Muscle layer of duodenum (tissue), 2 donors: ENCODE data around the gene PRMT7.

Source experiments
- H3K27ac ChIP-seq: one replicate; pipeline ENCODE4 v1.7.0; 2013; ENCODE audit warnings: mild to moderate bottlenecking, low read length
- H3K27me3 ChIP-seq: one replicate; pipeline ENCODE4 v1.7.0; 2013; ENCODE audit warnings: low read depth, mild to moderate bottlenecking, control low read depth, low read length
- H3K36me3 ChIP-seq, 2 donors: one replicate each; pipeline ENCODE4 v1.7.0; 2013; ENCODE audit warnings: low read length in 2 of 2, control low read depth in 1 of 2, mild to moderate bottlenecking in 1 of 2; ENCODE audit not compliant: insufficient read depth in 2 of 2, control insufficient read depth in 1 of 2
- H3K4me1 ChIP-seq, 2 donors: one replicate each; pipeline ENCODE4 v1.7.0; 2013; ENCODE audit warnings: low read length in 2 of 2, mild to moderate bottlenecking in 2 of 2, control low read depth in 1 of 2, moderate library complexity in 1 of 2; ENCODE audit not compliant: insufficient read depth in 2 of 2, control insufficient read depth in 1 of 2
- H3K4me3 ChIP-seq, 2 donors: one replicate each; pipeline ENCODE4 v1.7.0; 2013; ENCODE audit warnings: low read length in 2 of 2, low read depth in 1 of 2, mild to moderate bottlenecking in 1 of 2
- H3K9me3 ChIP-seq, 2 donors: one replicate each; pipeline ENCODE4 v1.7.0; 2013; ENCODE audit warnings: low read length in 2 of 2, control low read depth in 1 of 2, mild to moderate bottlenecking in 1 of 2; ENCODE audit not compliant: control insufficient read depth in 1 of 2
- donor health status: healthy.

PRMT7 gene

DNA sequence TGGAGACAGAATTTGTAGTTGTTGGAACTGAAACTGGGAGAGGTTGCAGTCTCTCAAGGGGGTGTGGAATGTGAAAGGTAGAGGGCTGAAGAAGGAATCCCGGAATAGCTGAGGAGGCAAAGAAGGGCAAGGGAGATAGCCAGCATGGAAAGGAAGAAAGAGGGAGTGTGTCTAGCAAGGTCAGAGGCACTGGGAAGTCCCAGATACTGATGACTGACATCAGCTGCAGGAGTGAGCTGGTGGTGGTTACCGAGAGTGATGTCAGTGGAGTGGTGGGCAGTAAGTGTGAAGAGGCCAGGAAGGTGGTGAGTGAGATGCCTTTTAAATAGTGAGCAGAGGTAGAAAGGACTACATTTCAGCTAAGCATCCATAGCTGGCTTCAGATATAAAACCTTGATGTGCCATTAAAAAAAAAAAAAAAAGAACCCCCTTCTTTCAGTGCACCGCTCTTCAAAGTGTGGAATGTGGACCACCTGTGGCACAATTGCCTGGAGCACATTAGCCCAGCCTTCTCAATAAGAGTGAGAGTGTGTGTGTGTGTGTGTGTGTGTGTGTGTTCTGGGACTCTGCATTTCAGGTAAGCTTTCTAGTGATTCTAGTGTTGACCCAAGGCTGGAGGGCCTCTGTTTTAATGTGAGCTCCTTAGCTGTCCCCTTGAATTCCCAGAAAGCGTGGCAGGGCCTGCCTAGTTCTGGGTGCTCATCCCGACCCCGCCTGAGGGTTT lies 8.5 kb downstream of the PRMT7 start:
- H3K9me3 ChIP-seq: no peaks in the 10 kb centered on the region
- H3K4me1 ChIP-seq: no peaks in the 10 kb centered on the region
- peaks cover 23 to 31% of the 10 kb centered on the region in 2 donors for H3K36me3 ChIP-seq
- H3K27ac ChIP-seq: no peak overlapping the region
- H3K4me3 ChIP-seq: no peak overlapping the region
- no peaks in the 10 kb centered on the region for H3K27me3 ChIP-seq

DNA sequence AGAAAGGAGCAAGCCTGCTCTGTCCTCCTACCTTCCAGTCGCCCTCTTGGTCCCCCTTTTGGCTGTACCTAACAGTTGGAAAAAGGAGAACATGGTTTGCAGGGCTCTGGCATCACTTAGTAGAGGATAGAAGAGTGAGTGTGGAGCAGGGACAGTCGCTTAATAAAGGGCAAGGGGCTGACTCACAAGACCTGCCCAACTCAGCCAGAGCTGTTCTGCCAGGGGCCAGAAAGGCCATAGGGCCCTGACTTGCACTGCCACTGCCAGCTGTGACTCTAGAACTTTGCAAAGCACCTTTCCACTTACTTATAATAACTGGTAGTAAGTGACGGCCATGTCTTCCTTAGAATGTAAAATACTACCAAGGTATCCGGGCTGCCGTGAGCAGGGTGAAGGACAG lies 13.5 kb downstream of the PRMT7 start:
- Histone ChIP-seq H3K9me3 (no peaks in the 10 kb centered on the region), H3K27me3 (no peaks in the 10 kb centered on the region), H3K4me3 (no peak overlapping the region), H3K27ac (no peak overlapping the region), H3K36me3 (peaks cover 22 to 26% of the 10 kb centered on the region in 2 donors), H3K4me1 (no peaks in the 10 kb centered on the region)

DNA sequence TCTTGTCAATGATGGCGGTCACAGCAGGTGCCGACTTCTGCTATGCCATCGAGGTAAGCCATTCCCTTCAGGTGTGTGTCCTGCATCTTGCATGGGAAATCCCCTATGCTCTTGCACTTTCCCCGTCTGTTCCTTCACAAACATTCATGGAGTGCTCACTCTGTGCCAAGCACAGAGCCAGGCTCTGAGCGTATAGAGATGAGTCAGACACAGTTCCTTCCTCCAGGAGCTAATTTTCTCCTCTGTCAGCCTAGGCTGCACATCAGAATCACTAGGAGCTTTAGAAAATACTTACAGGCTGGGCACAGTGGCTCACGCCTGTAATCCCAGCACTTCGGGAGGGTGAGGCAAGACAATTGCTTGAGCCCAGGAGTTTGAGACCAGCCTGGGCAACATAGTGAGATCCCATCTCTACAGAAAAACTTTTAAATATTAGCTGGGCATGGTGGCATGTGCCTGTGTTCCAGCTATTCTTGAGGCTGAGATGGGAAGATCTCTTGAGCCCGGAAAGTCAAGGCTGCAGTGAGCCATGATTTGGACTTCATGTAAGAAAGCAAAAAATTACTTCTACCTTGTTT lies 14.1 kb downstream of the PRMT7 start:
- Histone ChIP-seq H3K9me3 (no peaks in the 10 kb centered on the region), H3K4me3 (no peak overlapping the region), H3K36me3 (peaks cover 22 to 30% of the 10 kb centered on the region in 2 donors), H3K27ac (no peak overlapping the region), H3K27me3 (no peaks in the 10 kb centered on the region), H3K4me1 (no peaks in the 10 kb centered on the region)

DNA sequence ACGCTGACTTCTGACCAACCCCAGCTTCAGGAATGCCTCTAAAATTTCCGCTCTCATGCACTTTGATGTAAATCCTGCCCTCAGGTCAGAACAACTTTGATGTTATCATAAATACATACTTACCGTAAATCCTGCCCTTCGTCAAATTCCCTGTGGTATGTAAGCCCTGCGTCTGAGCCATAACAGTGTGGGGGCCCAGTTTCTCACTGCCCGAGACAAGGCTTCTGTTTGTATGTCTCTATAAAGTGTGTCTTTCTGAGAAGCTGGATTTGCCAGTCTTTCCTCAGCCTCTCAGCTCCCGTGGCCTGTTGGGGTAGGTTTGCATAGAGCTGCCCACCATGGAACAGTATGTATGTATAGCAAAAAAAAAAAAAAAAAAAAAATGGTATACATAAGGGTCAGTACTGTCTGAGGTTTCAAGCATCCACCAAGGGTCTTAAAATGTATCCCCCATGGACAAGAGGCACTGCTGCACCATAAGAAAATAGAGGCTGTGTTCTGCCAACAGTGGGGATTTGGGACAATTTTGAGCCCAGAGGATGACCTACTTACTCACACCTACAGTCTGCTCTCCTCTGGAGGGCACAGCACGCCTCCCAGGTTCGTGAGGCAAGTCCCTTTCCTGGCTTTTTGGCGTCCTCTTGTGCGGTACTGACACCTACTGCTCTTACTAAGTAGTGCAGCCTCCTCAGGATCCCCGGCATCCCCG lies 17.5 kb downstream of the PRMT7 start:
- Histone ChIP-seq H3K27ac (no peak overlapping the region), H3K4me3 (no peak overlapping the region), H3K36me3 (peaks cover 22 to 30% of the 10 kb centered on the region in 2 donors), H3K27me3 (no peaks in the 10 kb centered on the region), H3K9me3 (no peaks in the 10 kb centered on the region), H3K4me1 (peaks cover 9 to 11% of the 10 kb centered on the region in 2 donors)

DNA sequence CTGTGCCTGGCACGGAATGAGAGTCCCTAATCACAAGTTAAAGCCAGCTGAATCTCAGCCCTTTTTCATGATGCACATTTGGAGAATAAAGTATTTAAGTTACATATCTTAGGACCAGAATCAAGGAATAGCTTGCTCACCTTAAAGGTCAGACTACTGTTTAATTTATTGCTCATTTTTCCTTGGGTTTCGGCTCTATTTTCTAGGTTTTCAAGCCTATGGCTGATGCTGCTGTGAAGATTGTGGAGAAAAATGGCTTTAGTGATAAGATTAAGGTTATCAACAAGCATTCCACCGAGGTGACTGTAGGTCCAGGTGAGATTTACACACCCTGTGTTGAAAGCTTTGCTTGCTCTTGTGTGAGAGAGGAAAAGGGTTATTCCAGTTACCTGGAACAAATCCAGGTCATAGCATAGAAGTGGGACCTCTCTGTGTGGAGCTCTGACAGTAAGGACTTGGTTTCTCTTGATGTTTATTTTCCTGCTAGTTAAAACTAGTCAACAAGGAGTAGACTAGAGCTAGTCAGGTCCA lies 18.1 kb downstream of the PRMT7 start:
- Histone ChIP-seq H3K36me3 (peaks cover 17 to 28% of the 10 kb centered on the region in 2 donors), H3K9me3 (no peaks in the 10 kb centered on the region), H3K4me3 (no peak overlapping the region), H3K27ac (no peak overlapping the region), H3K27me3 (no peaks in the 10 kb centered on the region), H3K4me1 (peaks cover 9 to 11% of the 10 kb centered on the region in 2 donors)

DNA sequence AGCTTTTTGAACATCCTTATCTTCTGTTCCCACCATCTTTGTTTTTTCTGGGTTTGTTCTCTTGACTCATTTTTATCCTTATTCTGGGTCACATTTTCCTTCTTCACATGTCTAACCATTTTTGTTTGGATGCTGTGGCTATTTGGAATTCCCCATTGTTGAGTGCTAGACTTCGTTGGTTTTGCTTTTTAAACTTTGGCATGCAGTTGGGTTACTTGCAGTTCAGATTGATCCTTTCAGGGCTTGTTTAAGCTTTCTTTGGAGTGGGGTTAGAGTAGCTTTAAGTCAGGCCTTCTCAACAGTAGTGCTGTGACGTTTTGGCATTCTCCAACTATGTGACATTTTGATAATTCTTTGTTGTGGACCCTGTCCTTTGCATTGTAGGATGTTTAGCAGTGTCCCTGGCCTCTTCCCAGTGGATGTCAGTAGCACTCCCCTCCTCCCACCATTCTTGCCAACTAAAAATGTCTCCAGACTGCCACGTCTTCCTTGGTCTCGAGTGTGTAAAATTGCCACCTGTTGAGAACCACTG lies 21.1 kb downstream of the PRMT7 start:
- H3K27ac ChIP-seq: peak overlapping the region; percentile 11
- no peaks in the 10 kb centered on the region for H3K9me3 ChIP-seq
- H3K36me3 ChIP-seq: peaks cover 3 to 15% of the 10 kb centered on the region in 2 donors
- H3K4me3 ChIP-seq: no peak overlapping the region
- H3K4me1 ChIP-seq: peaks cover 9 to 11% of the 10 kb centered on the region in 2 donors
- H3K27me3 ChIP-seq: no peaks in the 10 kb centered on the region

DNA sequence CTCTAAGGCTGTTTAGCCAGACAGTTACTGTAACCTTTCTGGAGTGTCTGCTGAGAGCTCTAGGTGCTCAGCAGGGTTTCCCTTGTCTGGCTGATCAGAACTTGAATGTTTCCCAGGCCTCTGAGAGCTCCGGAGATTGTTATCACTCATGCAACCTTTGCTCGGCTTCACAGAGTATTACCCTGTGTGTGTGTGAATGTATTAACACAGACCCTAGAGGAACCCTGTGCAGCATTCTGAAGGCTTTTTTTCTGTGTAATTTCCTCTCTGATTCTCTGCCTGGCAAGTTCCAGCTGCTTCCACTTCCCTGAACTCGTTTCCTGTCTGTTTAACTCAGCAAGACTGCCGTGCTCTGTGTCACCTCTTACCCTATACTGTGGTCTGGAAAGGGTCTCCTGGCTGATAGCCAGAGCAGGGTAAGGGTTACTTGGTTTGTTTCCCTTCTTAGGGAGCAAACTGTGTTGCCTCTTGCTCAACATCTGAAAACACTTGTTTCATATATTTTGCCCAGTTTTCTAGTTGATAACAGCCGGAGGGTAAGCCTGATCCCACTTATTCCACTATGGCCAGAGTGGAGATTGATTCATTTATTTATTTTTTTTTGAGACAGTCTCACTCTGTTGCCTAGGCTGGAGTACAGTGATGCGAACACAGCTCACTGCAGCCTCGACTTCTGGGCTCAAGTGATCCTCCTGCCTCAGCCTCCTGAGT lies 21.7 kb downstream of the PRMT7 start:
- Histone ChIP-seq H3K4me3 (no peak overlapping the region), H3K4me1 (peaks cover 9 to 11% of the 10 kb centered on the region in 2 donors), H3K9me3 (no peaks in the 10 kb centered on the region), H3K36me3 (peaks cover 3 to 18% of the 10 kb centered on the region in 2 donors), H3K27ac (peak overlapping the region; percentile 11), H3K27me3 (no peaks in the 10 kb centered on the region)

DNA sequence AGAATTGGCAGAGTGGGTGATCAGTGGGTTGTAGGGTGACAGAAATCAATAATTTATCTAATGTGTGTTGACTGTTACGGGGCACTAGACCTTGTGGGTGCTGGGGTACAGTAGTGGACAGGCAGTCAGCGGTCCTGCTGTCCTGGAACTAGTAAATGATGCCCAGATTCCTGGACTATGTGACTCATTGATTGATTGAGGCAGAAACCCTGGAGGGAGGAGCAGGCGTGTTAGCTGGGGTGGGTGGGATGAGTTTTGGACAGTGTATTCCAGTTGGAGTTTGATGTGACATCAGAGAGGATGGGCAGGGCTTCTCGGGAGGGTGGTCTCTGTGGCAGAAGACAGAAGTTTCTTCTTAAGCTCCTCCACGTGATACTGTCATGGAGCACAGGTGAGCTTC lies 24.4 kb downstream of the PRMT7 start:
- peaks cover 9 to 11% of the 10 kb centered on the region in 2 donors for H3K4me1 ChIP-seq

DNA sequence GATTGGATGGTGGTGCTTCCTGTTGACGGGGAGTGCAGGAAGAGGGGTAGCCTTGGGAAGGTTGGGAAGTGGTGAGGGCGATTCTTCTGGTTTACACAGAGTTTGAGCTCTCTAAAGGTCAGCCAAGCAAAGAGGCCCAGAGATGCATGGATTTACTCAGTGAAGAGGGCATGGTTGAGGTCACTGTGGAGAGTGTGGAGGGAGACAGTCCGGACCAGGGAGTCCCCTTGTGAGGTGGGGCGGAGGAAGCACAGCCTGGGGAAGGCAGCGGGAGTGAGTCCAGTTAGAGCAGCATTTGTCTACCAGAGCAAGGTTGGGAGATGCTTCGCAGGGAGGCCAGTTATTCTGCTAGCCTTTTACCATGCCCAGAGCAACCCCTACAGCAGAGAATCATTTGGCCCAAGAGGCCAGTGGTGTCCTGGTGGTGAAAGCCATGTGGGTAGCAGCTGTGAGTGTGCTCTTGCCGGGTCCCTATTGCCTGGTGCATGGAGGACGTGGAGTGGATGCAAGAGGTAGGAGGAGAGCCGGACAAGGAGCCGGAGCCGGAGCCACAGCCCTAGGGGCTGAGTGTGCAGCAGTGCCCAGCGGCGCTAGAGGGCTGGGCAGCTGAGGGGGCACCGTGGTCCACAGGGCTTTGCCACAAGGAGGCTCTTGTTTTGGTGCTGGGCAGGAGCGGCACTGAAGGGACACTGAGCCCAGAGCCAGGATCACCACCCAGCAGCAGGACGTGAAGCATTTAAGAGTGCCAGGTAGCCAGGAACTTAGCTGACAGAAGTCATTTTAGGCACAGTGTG lies 27.7 kb downstream of the PRMT7 start:
- peaks cover 49 to 69% of the 10 kb centered on the region in 2 donors for H3K36me3 ChIP-seq
- no peaks in the 10 kb centered on the region for H3K9me3 ChIP-seq
- no peak overlapping the region for H3K27ac ChIP-seq
- H3K27me3 ChIP-seq: no peaks in the 10 kb centered on the region
- no peaks in the 10 kb centered on the region for H3K4me1 ChIP-seq
- no peak overlapping the region for H3K4me3 ChIP-seq

More for the DNA sequence above, 24.4 kb downstream of the PRMT7 start:
- no peak overlapping the region for H3K4me3 ChIP-seq
- H3K27ac ChIP-seq: no peak overlapping the region
- H3K36me3 ChIP-seq: peaks cover 29 to 41% of the 10 kb centered on the region in 2 donors
- no peaks in the 10 kb centered on the region for H3K9me3 ChIP-seq
- no peaks in the 10 kb centered on the region for H3K27me3 ChIP-seq

DNA sequence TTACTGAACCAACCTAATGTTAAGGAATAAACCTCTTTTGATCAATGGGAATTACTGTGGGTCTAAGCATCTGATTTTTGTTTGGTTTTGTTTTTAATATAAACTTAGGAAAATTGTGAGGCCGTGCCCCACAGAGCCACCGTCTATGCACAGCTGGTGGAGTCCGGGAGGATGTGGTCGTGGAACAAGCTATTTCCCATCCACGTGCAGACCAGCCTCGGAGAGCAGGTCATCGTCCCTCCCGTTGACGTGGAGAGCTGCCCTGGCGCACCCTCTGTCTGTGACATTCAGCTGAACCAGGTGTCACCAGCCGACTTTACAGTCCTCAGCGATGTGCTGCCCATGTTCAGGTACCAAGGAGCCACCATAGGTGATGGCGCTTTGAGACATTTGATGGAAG lies 28.4 kb downstream of the PRMT7 start:
- H3K9me3 ChIP-seq: no peaks in the 10 kb centered on the region
- H3K4me3 ChIP-seq: no peak overlapping the region
- no peaks in the 10 kb centered on the region for H3K4me1 ChIP-seq
- H3K27me3 ChIP-seq: no peaks in the 10 kb centered on the region
- H3K36me3 ChIP-seq: peaks cover 56 to 72% of the 10 kb centered on the region in 2 donors
- no peak overlapping the region for H3K27ac ChIP-seq
